ENCODE data around the gene GLUD1.

The GLUD1 gene

GRCh38 chr10:87092861-87093631 is 1.6 kb downstream of the GLUD1 start (continued):
- TF ChIP-seq ZNF362 (tag by site-specific recombination; IDR thresholded peaks at IDR 0.05) (peak; percentile 74), OVOL3 (tag by site-specific recombination; IDR thresholded peaks at IDR 0.05) (no peak), SP3 (tag by site-specific recombination; IDR thresholded peaks at IDR 0.05) (0 out of 2 replicates have a peak, but pooled peaks have one; percentile 20), ZNF707 (tag by site-specific recombination; IDR thresholded peaks at IDR 0.05) (no peak), PATZ1 (tag by site-specific recombination; IDR thresholded peaks at IDR 0.05) (0 out of 2 replicates have a peak, but pooled peaks have one; percentile 11), ZNF175 (tag by site-specific recombination; IDR thresholded peaks at IDR 0.05) (no peak), ZNF701 (tag by site-specific recombination; IDR thresholded peaks at IDR 0.05) (no peak), ZNF664 (tag by site-specific recombination; IDR thresholded peaks at IDR 0.05) (0 out of 2 replicates have a peak, but pooled peaks have one; percentile 39), ZNF626 (tag by site-specific recombination; IDR thresholded peaks at IDR 0.05) (no peak), PRDM6 (tag by site-specific recombination; IDR thresholded peaks at IDR 0.05) (peak; percentile 83), ZNF37A (tag by site-specific recombination; IDR thresholded peaks at IDR 0.05) (no peak), ZSCAN30 (tag by site-specific recombination; IDR thresholded peaks at IDR 0.05) (no peak), IKZF3 (tag by site-specific recombination; IDR thresholded peaks at IDR 0.05) (peak; percentile 21; the same call in 1 of the 2 replicates), ZNF639 (tag by site-specific recombination; IDR thresholded peaks at IDR 0.05) (no peak), ZNF335 (tag by site-specific recombination; conservative IDR thresholded peaks at IDR 0.05) (0 out of 2 replicates have a peak, but pooled peaks have one; percentile 20), ZNF654 (tag by site-specific recombination; IDR thresholded peaks at IDR 0.05; ENCODE audit: low read depth) (no peak), PRDM1 (tag by site-specific recombination; IDR thresholded peaks at IDR 0.05) (0 out of 2 replicates have a peak, but pooled peaks have one; percentile 51), KLF10 (tag by site-specific recombination; IDR thresholded peaks at IDR 0.05) (peak; percentile 97), ZNF19 (tag by site-specific recombination; IDR thresholded peaks at IDR 0.05; ENCODE audit: low read depth) (no peak), SALL2 (tag by site-specific recombination; IDR thresholded peaks at IDR 0.05; ENCODE audit: borderline replicate concordance) (no peak), KLF9 (tag by site-specific recombination; IDR thresholded peaks at IDR 0.05; ENCODE audit: low read depth) (peak; percentile 56), TRIM28 (IDR thresholded peaks at IDR 0.05; ENCODE audit: borderline replicate concordance, low read length) (0 out of 2 replicates have a peak, but pooled peaks have one; percentile 4), ZBTB17 (tag by site-specific recombination; IDR thresholded peaks at IDR 0.05) (peak; percentile 61; the same call in 1 of the 2 replicates), BCL11A (tag by site-specific recombination; IDR thresholded peaks at IDR 0.05; ENCODE audit: low read depth) (no peak), GLIS2 (tag by site-specific recombination; IDR thresholded peaks at IDR 0.05) (no peak), ZNF354C (tag by site-specific recombination; IDR thresholded peaks at IDR 0.05; ENCODE audit: borderline replicate concordance, low read depth) (no peak)
